CD4-positive, CD25-positive, alpha-beta regulatory T cell (primary cell): ENCODE measurements around the gene LCLAT1. TPM values are rescaled to one million over a fixed set of nuclear protein-coding genes. Genes with fewer than 3 reads are reported as not detected.

Experiments
- ATAC-seq, 2 donors: fragments of 150-1000 bp; cut with Tn5 transposase; one replicate each; pipeline ENCODE4 v1.10.0; 2021; ENCODE audit warnings: low read depth in 2 of 2, moderate number of reproducible peaks in 2 of 2, moderate library complexity in 1 of 2
- DNase-seq, 3 donors: peaks; one replicate each; pipeline versions ENCODE4 v3.0.0 to v3.0.0-alpha.2; 2012 to 2022; ENCODE audit warnings: mixed read lengths in 1 of 3
- H3K27ac ChIP-seq: one replicate; pipeline ENCODE4 v1.7.0; 2013; ENCODE audit warnings: mild to moderate bottlenecking, low read length; ENCODE audit not compliant: insufficient read depth, poor library complexity, severe bottlenecking
- H3K27me3 ChIP-seq: one replicate; pipeline ENCODE4 v1.7.0; 2013; ENCODE audit warnings: low read length; ENCODE audit not compliant: control insufficient read depth, insufficient read depth
- H3K36me3 ChIP-seq: one replicate; pipeline ENCODE4 v1.7.0; 2013; ENCODE audit warnings: mild to moderate bottlenecking, low read length, moderate library complexity; ENCODE audit not compliant: control insufficient read depth, insufficient read depth
- H3K4me1 ChIP-seq: 2 replicates; pipeline ENCODE4 v1.7.0; 2013; ENCODE audit warnings: mild to moderate bottlenecking, low read length; ENCODE audit not compliant: insufficient read depth, control insufficient read depth, poor library complexity, severe bottlenecking
- H3K4me3 ChIP-seq: one replicate; pipeline ENCODE4 v1.7.0; 2013; ENCODE audit warnings: low read depth, mild to moderate bottlenecking, low read length, moderate library complexity
- H3K9me3 ChIP-seq, 2 experiments: 1 replicate in 1 of 2; 2 replicates in 1 of 2; pipeline ENCODE4 v1.7.0; 2013; ENCODE audit warnings: low read length in 2 of 2, mild to moderate bottlenecking in 1 of 2, moderate library complexity in 1 of 2; ENCODE audit not compliant: control insufficient read depth in 2 of 2
- H3K27ac Mint-ChIP-seq, 3 donors: one replicate each; pipeline ENCODE4 v1.8.0; 2020 to 2022; ENCODE audit warnings: mild to moderate bottlenecking in 3 of 3, mixed read lengths in 3 of 3, moderate library complexity in 2 of 3
- H3K27me3 Mint-ChIP-seq: one replicate; pipeline ENCODE4 v1.8.0; 2022; ENCODE audit warnings: mild to moderate bottlenecking, mixed read lengths
- H3K36me3 Mint-ChIP-seq: one replicate; pipeline ENCODE4 v1.8.0; 2020; ENCODE audit warnings: mixed read lengths
- H3K4me1 Mint-ChIP-seq, 4 donors: one replicate each; pipeline ENCODE4 v1.8.0; 2020 to 2022; ENCODE audit warnings: mixed read lengths in 4 of 4, mild to moderate bottlenecking in 1 of 4
- H3K4me3 Mint-ChIP-seq, 4 donors: one replicate each; pipeline ENCODE4 v1.8.0; 2020 to 2022; ENCODE audit warnings: mild to moderate bottlenecking in 4 of 4, mixed read lengths in 4 of 4, moderate library complexity in 3 of 4
- H3K9me3 Mint-ChIP-seq, 7 donors: one replicate each; pipeline ENCODE4 v1.8.0; 2020 to 2022; ENCODE audit warnings: mixed read lengths in 7 of 7, mild to moderate bottlenecking in 3 of 7, moderate library complexity in 2 of 7
- polyA plus RNA-seq, 4 donors: library from polyadenylated mRNA; unstranded; fragments of 300-500 nt; fragmentation: Illumina TruSeq; gene quantifications; one replicate each; pipeline ENCODE4 v1.2.3, GENCODE V29; 2021
- total RNA-seq: library from RNA; stranded (reverse); gene quantifications from one replicate; pipeline ENCODE4 v1.2.3, GENCODE V29; 2022

The LCLAT1 gene
- total and polyA plus RNA-seq, 5 donors from 2014 or later: 4.8 to 25.2 (median 9.2) TPM

GRCh38 chr2:30439879-30440278, 7.2 kb upstream of the LCLAT1 start:
- no peaks in the 10 kb centered on the region for H3K27me3 Mint-ChIP-seq
- H3K4me3 Mint-ChIP-seq: peak overlapping the region in 2 of 4 donors; percentile 27 to 56
- no peaks in the 10 kb centered on the region for H3K4me1 ChIP-seq
- peaks cover 0 to 20% (median 7%) of the 10 kb centered on the region in 4 donors for H3K4me1 Mint-ChIP-seq
- ATAC-seq: no peak
- no peaks in the 10 kb centered on the region for H3K9me3 ChIP-seq
- peak in 1 of 3 donors; percentile 31 for DNase-seq
- H3K27ac Mint-ChIP-seq: peak overlapping the region in 2 of 3 donors; percentile 19 to 78
- H3K36me3 Mint-ChIP-seq: no peaks in the 10 kb centered on the region
- no peaks in the 10 kb centered on the region for H3K27me3 ChIP-seq
- H3K4me3 ChIP-seq: no peak overlapping the region
- H3K27ac ChIP-seq: no peak overlapping the region
- peaks cover 0 to 2% (median 0%) of the 10 kb centered on the region in 7 donors for H3K9me3 Mint-ChIP-seq
- H3K36me3 ChIP-seq: no peaks in the 10 kb centered on the region

GRCh38 chr2:30441023-30441422, 6.0 kb upstream of the LCLAT1 start:
- H3K27ac Mint-ChIP-seq: no peak overlapping the region
- H3K9me3 Mint-ChIP-seq: peaks cover 0 to 2% (median 0%) of the 10 kb centered on the region in 7 donors
- H3K27me3 ChIP-seq: no peaks in the 10 kb centered on the region
- no peaks in the 10 kb centered on the region for H3K36me3 ChIP-seq
- no peaks in the 10 kb centered on the region for H3K36me3 Mint-ChIP-seq
- ATAC-seq (no peak), DNase-seq (no peak)
- H3K4me1 Mint-ChIP-seq: peaks cover 0 to 22% (median 7%) of the 10 kb centered on the region in 4 donors
- no peaks in the 10 kb centered on the region for H3K27me3 Mint-ChIP-seq
- H3K4me1 ChIP-seq: no peaks in the 10 kb centered on the region
- no peak overlapping the region for H3K4me3 ChIP-seq
- no peaks in the 10 kb centered on the region for H3K9me3 ChIP-seq
- H3K27ac ChIP-seq: no peak overlapping the region
- peak overlapping the region in 1 of 4 donors; percentile 34 for H3K4me3 Mint-ChIP-seq

GRCh38 chr2:30443081-30443480, 4.0 kb upstream of the LCLAT1 start:
- Histone ChIP-seq H3K27me3 (no peaks in the 10 kb centered on the region), H3K27ac (no peak overlapping the region), H3K9me3 (no peaks in the 10 kb centered on the region), H3K4me3 (no peak overlapping the region), H3K4me1 (peaks cover 14% of the 10 kb centered on the region), H3K36me3 (no peaks in the 10 kb centered on the region)
- no peak for ATAC-seq
- Mint-ChIP-seq H3K9me3 (peaks cover 0 to 2% (median 0%) of the 10 kb centered on the region in 7 donors), H3K36me3 (no peaks in the 10 kb centered on the region), H3K27ac (no peak overlapping the region), H3K27me3 (no peaks in the 10 kb centered on the region), H3K4me3 (peak overlapping the region in 1 of 4 donors; percentile 39), H3K4me1 (peaks cover 7 to 33% (median 18%) of the 10 kb centered on the region in 4 donors)
- no peak for DNase-seq

- ATAC-seq: no peak
- H3K36me3 Mint-ChIP-seq: no peaks in the 10 kb centered on the region
- H3K27me3 Mint-ChIP-seq: no peaks in the 10 kb centered on the region
These were observed 2.8 kb upstream of the LCLAT1 start for GRCh38 chr2:30444273-30444672.

GRCh38 chr2:30445266-30445821, 1.7 kb upstream of the LCLAT1 start:
- Mint-ChIP-seq H3K27me3 (no peaks in the 10 kb centered on the region), H3K4me3 (peak overlapping the region in 2 of 4 donors; percentile 35 to 40), H3K36me3 (peaks cover 2% of the 10 kb centered on the region), H3K27ac (peak overlapping the region in 1 of 3 donors; percentile 20), H3K4me1 (peaks cover 18 to 39% (median 27%) of the 10 kb centered on the region in 4 donors), H3K9me3 (peaks cover 0 to 2% (median 0%) of the 10 kb centered on the region in 7 donors)
- Histone ChIP-seq H3K27me3 (no peaks in the 10 kb centered on the region), H3K4me3 (no peak overlapping the region), H3K9me3 (no peaks in the 10 kb centered on the region), H3K36me3 (no peaks in the 10 kb centered on the region), H3K27ac (no peak overlapping the region), H3K4me1 (peaks cover 21% of the 10 kb centered on the region)
- DNase-seq (no peak), ATAC-seq (no peak)

More at GRCh38 chr2:30444273-30444672, 2.8 kb upstream of the LCLAT1 start:
- H3K27ac Mint-ChIP-seq: no peak overlapping the region
- Histone ChIP-seq H3K4me1 (peaks cover 21% of the 10 kb centered on the region), H3K27ac (no peak overlapping the region), H3K36me3 (no peaks in the 10 kb centered on the region), H3K9me3 (no peaks in the 10 kb centered on the region), H3K4me3 (no peak overlapping the region), H3K27me3 (no peaks in the 10 kb centered on the region)
- peaks cover 0 to 2% (median 0%) of the 10 kb centered on the region in 7 donors for H3K9me3 Mint-ChIP-seq
- no peak for DNase-seq
- peaks cover 15 to 39% (median 27%) of the 10 kb centered on the region in 4 donors for H3K4me1 Mint-ChIP-seq
- peak overlapping the region in 1 of 4 donors; percentile 43 for H3K4me3 Mint-ChIP-seq

- Histone ChIP-seq H3K4me1 (peaks cover 21% of the 10 kb centered on the region), H3K27ac (peak overlapping the region; percentile 87), H3K4me3 (peak overlapping the region; percentile 93), H3K27me3 (no peaks in the 10 kb centered on the region), H3K9me3 (no peaks in the 10 kb centered on the region), H3K36me3 (no peaks in the 10 kb centered on the region)
- peak overlapping the region; percentile 87 to 98 (median 97) for H3K4me3 Mint-ChIP-seq
- peaks cover 0 to 1% (median 0%) of the 10 kb centered on the region in 7 donors for H3K9me3 Mint-ChIP-seq
- ATAC-seq: no peak
- no peaks in the 10 kb centered on the region for H3K27me3 Mint-ChIP-seq
- peak overlapping the region; percentile 97 for H3K27ac Mint-ChIP-seq
- peaks cover 20 to 47% (median 30%) of the 10 kb centered on the region in 4 donors for H3K4me1 Mint-ChIP-seq
- peaks cover 9% of the 10 kb centered on the region for H3K36me3 Mint-ChIP-seq
- DNase-seq: peak in 1 of 3 donors; percentile 15
These were observed 371 bp upstream of the LCLAT1 start for GRCh38 chr2:30446602-30447148.

GRCh38 chr2:30448308-30448707, 1.3 kb downstream of the LCLAT1 start:
- Mint-ChIP-seq H3K9me3 (no peaks in the 10 kb centered on the region), H3K27ac (peak overlapping the region in 2 of 3 donors; percentile 97), H3K27me3 (no peaks in the 10 kb centered on the region), H3K4me3 (peak overlapping the region; percentile 87 to 98 (median 97)), H3K36me3 (peaks cover 9% of the 10 kb centered on the region), H3K4me1 (peaks cover 20 to 59% (median 36%) of the 10 kb centered on the region in 4 donors)
- Histone ChIP-seq H3K27ac (peak overlapping the region; percentile 87), H3K27me3 (no peaks in the 10 kb centered on the region), H3K4me1 (peaks cover 21% of the 10 kb centered on the region), H3K4me3 (peak overlapping the region; percentile 93), H3K9me3 (no peaks in the 10 kb centered on the region), H3K36me3 (no peaks in the 10 kb centered on the region)
- DNase-seq (no peak), ATAC-seq (no peak)
